Measurements from ENCODE around the gene PARP12.

PARP12 gene

GRCh38 chr7:139993169-139993568, 69.6 kb downstream of the PARP12 start:
- Histone ChIP-seq H3K9ac (ENCODE audit: low read depth, low read length) (no peak overlapping the region), H3K27me3 (ENCODE audit: control insufficient read depth, insufficient read depth, low read length) (no peaks in the 10 kb centered on the region), H3K36me3 (ENCODE audit: control insufficient read depth, insufficient read depth, low read length) (no peaks in the 10 kb centered on the region), H3K4me3 (ENCODE audit: low read depth, low read length) (no peak overlapping the region), H3K9me3 (ENCODE audit: control insufficient read depth, insufficient read depth, low read length) (no peaks in the 10 kb centered on the region), H3K4me1 (ENCODE audit: control insufficient read depth, insufficient read depth, low read length) (no peaks in the 10 kb centered on the region)

GRCh38 chr7:139992353-139993044, 70.3 kb downstream of the PARP12 start:
- Histone ChIP-seq H3K4me3 (ENCODE audit: low read depth, low read length) (no peak overlapping the region), H3K36me3 (ENCODE audit: control insufficient read depth, insufficient read depth, low read length) (no peaks in the 10 kb centered on the region), H3K27me3 (ENCODE audit: control insufficient read depth, insufficient read depth, low read length) (no peaks in the 10 kb centered on the region), H3K4me1 (ENCODE audit: control insufficient read depth, insufficient read depth, low read length) (no peaks in the 10 kb centered on the region), H3K9ac (ENCODE audit: low read depth, low read length) (no peak overlapping the region), H3K9me3 (ENCODE audit: control insufficient read depth, insufficient read depth, low read length) (no peaks in the 10 kb centered on the region)

- H3K27me3 ChIP-seq (ENCODE audit: control insufficient read depth, insufficient read depth, low read length): no peaks in the 10 kb centered on the region
- H3K4me1 ChIP-seq (ENCODE audit: control insufficient read depth, insufficient read depth, low read length): no peaks in the 10 kb centered on the region
- H3K9ac ChIP-seq (ENCODE audit: low read depth, low read length): no peak overlapping the region
- H3K4me3 ChIP-seq (ENCODE audit: low read depth, low read length): no peak overlapping the region
- H3K36me3 ChIP-seq (ENCODE audit: control insufficient read depth, insufficient read depth, low read length): no peaks in the 10 kb centered on the region
- no peaks in the 10 kb centered on the region for H3K9me3 ChIP-seq (ENCODE audit: control insufficient read depth, insufficient read depth, low read length)
These were observed 70.8 kb downstream of the PARP12 start for GRCh38 chr7:139991911-139992310.

- Histone ChIP-seq H3K9ac (ENCODE audit: low read depth, low read length) (no peak overlapping the region), H3K4me3 (ENCODE audit: low read depth, low read length) (no peak overlapping the region), H3K4me1 (ENCODE audit: control insufficient read depth, insufficient read depth, low read length) (no peaks in the 10 kb centered on the region), H3K9me3 (ENCODE audit: control insufficient read depth, insufficient read depth, low read length) (no peaks in the 10 kb centered on the region), H3K27me3 (ENCODE audit: control insufficient read depth, insufficient read depth, low read length) (no peaks in the 10 kb centered on the region), H3K36me3 (ENCODE audit: control insufficient read depth, insufficient read depth, low read length) (no peaks in the 10 kb centered on the region)
These were observed 71.5 kb downstream of the PARP12 start for GRCh38 chr7:139991269-139991666.

GRCh38 chr7:139990571-139991268, 72.0 kb downstream of the PARP12 start:
- no peaks in the 10 kb centered on the region for H3K27me3 ChIP-seq (ENCODE audit: control insufficient read depth, insufficient read depth, low read length)
- H3K4me1 ChIP-seq (ENCODE audit: control insufficient read depth, insufficient read depth, low read length): no peaks in the 10 kb centered on the region
- H3K36me3 ChIP-seq (ENCODE audit: control insufficient read depth, insufficient read depth, low read length): no peaks in the 10 kb centered on the region
- H3K9me3 ChIP-seq (ENCODE audit: control insufficient read depth, insufficient read depth, low read length): no peaks in the 10 kb centered on the region
- no peak overlapping the region for H3K4me3 ChIP-seq (ENCODE audit: low read depth, low read length)
- H3K9ac ChIP-seq (ENCODE audit: low read depth, low read length): no peak overlapping the region

GRCh38 chr7:139990142-139990535, 72.6 kb downstream of the PARP12 start:
- Histone ChIP-seq H3K4me1 (ENCODE audit: control insufficient read depth, insufficient read depth, low read length) (no peaks in the 10 kb centered on the region), H3K9me3 (ENCODE audit: control insufficient read depth, insufficient read depth, low read length) (no peaks in the 10 kb centered on the region), H3K27me3 (ENCODE audit: control insufficient read depth, insufficient read depth, low read length) (no peaks in the 10 kb centered on the region), H3K9ac (ENCODE audit: low read depth, low read length) (no peak overlapping the region), H3K36me3 (ENCODE audit: control insufficient read depth, insufficient read depth, low read length) (no peaks in the 10 kb centered on the region), H3K4me3 (ENCODE audit: low read depth, low read length) (no peak overlapping the region)

- H3K27me3 ChIP-seq (ENCODE audit: control insufficient read depth, insufficient read depth, low read length): no peaks in the 10 kb centered on the region
- H3K9ac ChIP-seq (ENCODE audit: low read depth, low read length): no peak overlapping the region
- H3K36me3 ChIP-seq (ENCODE audit: control insufficient read depth, insufficient read depth, low read length): no peaks in the 10 kb centered on the region
- no peak overlapping the region for H3K4me3 ChIP-seq (ENCODE audit: low read depth, low read length)
- H3K9me3 ChIP-seq (ENCODE audit: control insufficient read depth, insufficient read depth, low read length): no peaks in the 10 kb centered on the region
- no peaks in the 10 kb centered on the region for H3K4me1 ChIP-seq (ENCODE audit: control insufficient read depth, insufficient read depth, low read length)
These were observed 73.2 kb downstream of the PARP12 start for GRCh38 chr7:139989366-139990141.

- H3K4me1 ChIP-seq (ENCODE audit: control insufficient read depth, insufficient read depth, low read length): no peaks in the 10 kb centered on the region
- H3K9me3 ChIP-seq (ENCODE audit: control insufficient read depth, insufficient read depth, low read length): no peaks in the 10 kb centered on the region
- H3K4me3 ChIP-seq (ENCODE audit: low read depth, low read length): no peak overlapping the region
- no peak overlapping the region for H3K9ac ChIP-seq (ENCODE audit: low read depth, low read length)
- no peaks in the 10 kb centered on the region for H3K27me3 ChIP-seq (ENCODE audit: control insufficient read depth, insufficient read depth, low read length)
- H3K36me3 ChIP-seq (ENCODE audit: control insufficient read depth, insufficient read depth, low read length): no peaks in the 10 kb centered on the region
These were observed 74.8 kb downstream of the PARP12 start for GRCh38 chr7:139987691-139988516.

- Histone ChIP-seq H3K4me3 (ENCODE audit: low read depth, low read length) (no peak overlapping the region), H3K9ac (ENCODE audit: low read depth, low read length) (no peak overlapping the region), H3K4me1 (ENCODE audit: control insufficient read depth, insufficient read depth, low read length) (no peaks in the 10 kb centered on the region), H3K27me3 (ENCODE audit: control insufficient read depth, insufficient read depth, low read length) (no peaks in the 10 kb centered on the region), H3K36me3 (ENCODE audit: control insufficient read depth, insufficient read depth, low read length) (no peaks in the 10 kb centered on the region), H3K9me3 (ENCODE audit: control insufficient read depth, insufficient read depth, low read length) (no peaks in the 10 kb centered on the region)
These were observed 76.9 kb downstream of the PARP12 start for GRCh38 chr7:139985811-139986210.

- H3K4me1 ChIP-seq (ENCODE audit: control insufficient read depth, insufficient read depth, low read length): no peaks in the 10 kb centered on the region
- H3K4me3 ChIP-seq (ENCODE audit: low read depth, low read length): no peak overlapping the region
- no peaks in the 10 kb centered on the region for H3K9me3 ChIP-seq (ENCODE audit: control insufficient read depth, insufficient read depth, low read length)
- no peaks in the 10 kb centered on the region for H3K27me3 ChIP-seq (ENCODE audit: control insufficient read depth, insufficient read depth, low read length)
- no peak overlapping the region for H3K9ac ChIP-seq (ENCODE audit: low read depth, low read length)
- no peaks in the 10 kb centered on the region for H3K36me3 ChIP-seq (ENCODE audit: control insufficient read depth, insufficient read depth, low read length)
These were observed 77.9 kb downstream of the PARP12 start for GRCh38 chr7:139984642-139985539.

Data from iPS-15b (cell line).